NCI-H82 (cell line): ENCODE results near the gene TNIP1.

Experiments
- DNase-seq: peaks from one replicate; lab custom pipeline; 2025; lab: John Stamatoyannopoulos, UW

Gene TNIP1

DNA sequence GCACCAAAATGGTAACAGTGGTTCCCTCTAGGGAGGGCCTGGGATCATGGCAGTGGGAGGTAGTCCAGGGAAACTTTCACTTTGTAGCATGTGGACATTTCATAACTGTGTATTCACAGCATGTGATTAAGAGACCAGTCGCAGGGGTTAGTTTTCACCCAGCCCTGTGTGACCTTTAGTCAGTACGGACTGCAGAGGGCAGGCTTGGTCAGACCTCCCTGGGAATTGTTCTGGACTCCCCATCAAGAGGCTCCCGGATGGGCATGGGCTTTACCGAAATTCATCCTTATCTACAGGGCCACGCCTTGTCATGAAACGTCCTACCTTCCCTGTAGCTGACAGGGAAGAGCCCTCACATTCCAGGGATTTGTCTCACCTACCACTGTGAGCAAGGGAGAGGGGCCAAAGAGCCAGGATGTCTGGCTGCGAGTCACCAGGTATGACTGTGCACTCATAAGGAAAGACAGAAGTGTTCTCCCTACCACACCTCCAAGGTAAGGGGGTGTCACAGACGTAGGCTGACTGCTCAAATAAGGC lies 40.6 kb downstream of the TNIP1 start:
- no peak for DNase-seq

DNA sequence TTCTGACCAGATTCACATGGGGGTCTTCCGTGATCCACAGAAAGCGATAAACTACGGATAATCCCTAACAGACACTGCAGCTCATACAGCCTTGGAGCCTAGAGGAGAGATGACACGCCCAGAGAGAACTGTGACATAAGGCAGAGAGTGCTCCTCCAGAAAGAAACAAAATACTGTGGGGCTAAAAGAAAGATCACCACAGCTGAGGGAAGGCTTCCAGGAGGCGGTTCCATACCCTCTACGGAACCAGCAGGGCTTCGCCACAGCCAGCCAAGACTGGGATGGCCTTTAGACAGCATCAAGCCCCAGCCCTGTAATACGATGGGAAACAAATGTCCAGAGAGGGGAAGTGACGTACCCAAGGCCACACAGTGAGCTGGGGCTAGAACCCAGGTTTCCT lies 41.2 kb downstream of the TNIP1 start:
- DNase-seq: no peak

DNA sequence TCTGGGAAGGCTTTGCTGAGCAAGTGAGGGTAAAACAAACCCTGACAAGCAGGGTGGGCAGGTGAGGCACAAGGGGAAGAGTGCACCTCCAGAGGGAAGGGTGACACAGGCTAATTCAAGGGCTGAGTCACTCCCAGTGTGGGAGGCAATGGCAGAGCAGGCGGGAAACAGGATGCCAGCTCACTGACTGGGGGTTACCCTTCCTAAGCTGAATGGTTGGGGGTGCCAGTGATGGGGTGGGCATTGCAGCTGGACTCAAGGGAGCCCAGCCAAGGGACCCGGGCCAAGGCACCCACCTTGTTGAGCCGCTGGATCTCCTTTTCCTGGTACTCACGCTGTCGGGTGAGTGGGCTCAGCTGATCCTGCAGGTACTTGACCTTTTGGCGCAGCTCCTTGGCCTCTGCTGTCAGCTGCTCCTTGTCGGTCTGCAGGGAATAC lies 42.0 kb downstream of the TNIP1 start:
- DNase-seq: no peak

DNA sequence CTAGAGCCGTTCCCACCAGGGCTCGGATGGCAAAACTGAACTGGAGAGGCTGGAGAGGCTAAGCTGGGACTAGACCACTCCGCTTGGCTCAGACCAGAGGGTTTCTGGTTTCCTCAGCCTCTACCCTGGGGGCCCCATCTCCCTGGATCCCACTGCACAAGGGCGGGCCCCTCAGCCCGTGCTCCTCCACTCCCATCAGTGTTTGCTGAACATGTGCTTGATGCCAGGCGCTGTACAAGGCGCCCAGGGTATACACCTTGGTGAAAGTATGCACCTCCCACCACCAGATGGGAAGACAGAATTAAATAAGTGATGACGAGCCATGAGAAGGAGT lies 42.5 kb downstream of the TNIP1 start:
- no peak for DNase-seq

DNA sequence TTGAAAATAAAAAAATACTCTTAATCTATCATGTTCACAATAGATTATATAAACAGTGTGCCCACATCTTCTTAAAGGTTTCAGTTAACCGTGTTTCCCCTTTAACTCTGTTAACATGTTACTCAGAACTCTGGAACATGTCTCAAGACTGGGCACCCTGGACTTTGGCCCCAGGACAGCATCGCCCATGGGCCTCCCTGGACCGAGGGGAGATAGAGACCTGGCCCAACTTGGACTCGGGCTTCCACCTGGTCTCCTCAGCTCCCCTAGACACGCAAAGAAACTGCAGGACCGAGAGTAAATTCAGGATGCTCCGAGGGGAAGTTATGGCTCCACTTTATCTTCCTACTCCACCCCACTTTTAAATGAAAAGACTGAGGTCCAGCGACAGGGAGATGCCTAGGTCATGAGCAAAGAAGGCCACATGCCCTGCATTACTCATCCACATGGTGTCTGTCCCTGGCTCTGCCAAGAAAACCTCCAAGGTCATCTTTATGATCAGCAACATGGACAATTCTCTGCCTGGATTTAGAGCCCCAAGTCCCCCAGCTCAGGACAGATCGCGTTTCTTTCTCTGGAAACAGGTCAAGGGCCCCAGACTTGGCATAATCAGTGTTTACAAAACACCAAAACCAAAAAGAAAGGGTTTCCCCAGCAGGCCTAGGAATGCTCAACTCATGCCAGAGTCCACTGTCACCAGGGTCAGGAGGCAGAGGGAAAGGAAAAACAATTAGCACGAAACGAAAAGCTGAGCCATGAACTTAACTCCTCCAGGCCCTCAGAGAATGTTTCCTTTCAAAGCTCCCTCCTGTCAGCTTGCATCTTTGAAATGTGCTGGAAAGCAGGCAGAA lies 43.0 kb downstream of the TNIP1 start:
- DNase-seq: no peak

DNA sequence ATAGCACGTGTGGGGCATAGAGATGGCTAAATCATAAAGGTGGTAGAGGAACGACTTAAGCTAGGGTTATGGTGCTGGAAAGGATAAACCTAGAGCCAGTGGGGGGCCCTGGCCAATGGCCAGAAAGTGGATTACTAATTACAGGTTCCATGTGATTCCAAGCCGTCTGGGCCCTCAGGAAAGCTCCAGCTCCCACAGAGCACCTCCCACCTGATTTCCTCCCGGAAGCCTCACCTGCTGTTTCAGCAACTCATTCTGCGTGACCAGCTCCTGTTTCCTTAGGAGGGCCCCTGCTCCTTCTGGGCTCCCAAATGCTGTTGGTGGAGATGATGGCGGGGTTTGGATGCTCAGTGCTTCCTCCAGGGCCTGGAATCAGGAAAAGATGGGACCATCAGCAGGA lies 44.3 kb downstream of the TNIP1 start:
- DNase-seq: peak; percentile 83

DNA sequence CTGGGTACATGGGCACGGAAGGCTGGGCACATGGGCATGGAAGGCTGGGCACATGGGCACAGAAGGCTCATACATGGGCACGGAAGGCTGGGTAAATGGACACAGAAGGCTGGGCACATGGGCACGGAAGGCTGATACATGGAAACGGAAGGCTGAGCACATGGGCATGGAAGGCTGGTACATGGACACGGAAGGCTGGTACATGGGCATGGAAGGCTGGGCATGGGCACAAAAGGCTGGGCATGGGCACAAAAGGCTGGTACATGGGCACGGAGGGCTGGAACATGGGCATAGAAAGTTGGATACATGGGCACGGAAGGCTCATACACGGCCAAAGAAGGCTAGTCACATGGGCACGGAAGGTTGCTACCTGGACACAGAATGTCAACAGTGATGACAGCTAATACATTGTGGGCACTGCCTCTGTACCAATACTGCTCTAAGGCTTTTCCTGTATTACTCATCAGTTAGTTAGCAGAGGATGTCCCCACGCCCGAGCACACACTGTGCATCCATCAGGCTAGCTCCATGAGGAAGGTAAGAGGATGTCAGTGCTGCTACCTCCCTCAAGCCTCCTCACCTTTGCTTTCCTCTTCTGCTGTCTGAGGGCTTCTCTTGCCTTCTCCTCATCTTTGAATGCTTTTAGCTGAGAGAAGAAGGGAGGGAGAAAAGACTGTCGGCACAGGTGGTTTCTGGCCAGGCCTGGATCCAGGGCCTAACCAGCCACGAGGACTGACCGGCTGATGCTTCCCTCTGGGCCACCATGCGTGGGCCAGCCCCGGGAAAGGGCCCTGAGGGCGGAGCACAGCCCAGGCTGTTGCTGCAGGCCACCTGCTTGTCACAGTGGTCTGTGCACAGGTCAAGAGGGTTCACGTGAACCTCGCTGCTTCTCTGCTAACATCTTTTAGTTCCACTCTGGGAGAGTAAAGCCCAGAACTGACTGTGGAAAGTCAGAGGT lies 46.1 kb downstream of the TNIP1 start:
- no peak for DNase-seq

DNA sequence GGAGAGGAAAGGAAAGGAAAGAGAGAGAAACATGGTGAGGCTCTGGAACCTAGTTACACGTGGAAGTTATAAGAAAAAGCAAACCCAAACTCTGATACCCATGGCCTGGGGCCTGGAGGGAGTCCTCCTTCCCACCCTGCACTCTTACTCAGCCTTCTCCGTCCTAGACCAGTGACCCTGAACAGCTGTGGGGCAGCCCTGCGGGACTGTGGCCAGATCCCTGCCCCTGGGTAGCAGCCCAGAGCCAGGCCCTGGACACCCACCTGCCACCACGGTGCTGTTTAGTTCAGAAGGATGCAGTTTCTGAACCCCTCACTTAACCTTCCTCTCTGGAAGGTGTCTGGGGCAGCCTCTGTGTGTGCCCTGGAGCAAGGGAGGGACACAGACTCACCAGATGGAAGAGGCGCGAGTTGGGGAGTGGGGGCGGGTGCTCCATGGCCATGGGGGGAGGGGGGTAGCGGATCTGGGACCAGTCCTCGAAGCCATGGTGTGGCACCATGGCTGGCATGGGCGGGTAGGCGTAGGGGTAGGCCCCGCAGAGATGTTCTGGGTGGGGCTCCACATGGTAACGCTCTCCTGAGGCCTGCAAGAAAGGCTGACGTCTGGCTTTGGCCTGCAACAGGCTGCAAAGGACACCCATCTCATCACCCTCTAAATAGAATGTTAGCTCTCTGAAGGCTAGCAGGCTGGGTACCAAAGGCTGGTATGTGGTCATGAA lies 47.5 kb downstream of the TNIP1 start:
- no peak for DNase-seq

DNA sequence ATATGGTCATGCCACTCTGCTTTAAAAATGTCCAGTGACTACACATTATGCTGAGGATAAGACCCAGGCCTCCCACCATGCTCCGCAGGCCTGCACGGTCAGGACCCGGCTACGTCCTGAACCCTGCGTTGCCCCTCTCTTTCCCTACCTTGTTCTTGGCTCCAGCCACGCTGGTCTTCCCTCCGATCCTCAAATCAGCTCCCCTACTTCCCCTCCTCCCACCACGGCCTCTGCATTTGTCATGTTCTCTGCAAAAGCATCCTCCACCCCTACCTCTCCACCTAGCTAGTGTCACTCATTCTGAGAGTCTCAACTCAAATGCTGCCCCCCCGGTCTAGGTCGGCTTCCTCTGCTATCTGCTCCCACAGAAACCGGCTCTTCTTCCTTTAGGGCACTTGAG lies 49.3 kb downstream of the TNIP1 start:
- no peak for DNase-seq

DNA sequence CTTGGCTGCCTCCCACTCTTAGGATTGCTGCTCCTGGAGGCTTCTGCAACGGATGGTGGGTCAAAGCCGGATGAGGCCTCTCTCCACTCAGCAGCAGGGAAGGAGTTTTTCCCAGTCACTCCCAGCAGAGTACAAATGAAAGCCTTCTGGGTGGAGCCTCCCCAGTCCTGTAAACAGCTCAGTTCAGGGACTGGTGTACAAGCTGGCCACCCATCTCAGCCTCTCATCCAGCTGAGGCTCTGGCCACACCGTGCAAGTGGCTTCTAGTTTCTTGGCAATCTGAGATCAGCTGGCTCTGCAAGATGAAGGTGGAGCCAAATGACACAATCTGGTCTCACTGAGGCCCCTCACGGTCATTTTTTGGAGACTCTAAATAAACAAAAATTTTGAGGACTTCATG lies 50.5 kb downstream of the TNIP1 start:
- DNase-seq: no peak

DNA sequence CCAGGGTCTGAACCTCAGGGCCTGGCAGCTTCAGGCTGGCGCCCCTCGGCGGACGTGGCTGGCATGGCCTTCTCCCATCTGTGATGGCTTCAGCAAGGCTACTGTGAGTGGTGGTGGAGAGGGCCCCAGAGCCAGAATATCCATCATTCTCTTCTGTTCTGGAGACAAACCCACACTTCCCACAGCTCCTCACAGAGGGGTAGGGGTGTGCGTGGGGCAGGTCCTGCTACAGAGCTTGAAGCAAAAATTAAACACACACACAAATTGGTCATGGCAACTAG lies 50.8 kb downstream of the TNIP1 start:
- no peak for DNase-seq

DNA sequence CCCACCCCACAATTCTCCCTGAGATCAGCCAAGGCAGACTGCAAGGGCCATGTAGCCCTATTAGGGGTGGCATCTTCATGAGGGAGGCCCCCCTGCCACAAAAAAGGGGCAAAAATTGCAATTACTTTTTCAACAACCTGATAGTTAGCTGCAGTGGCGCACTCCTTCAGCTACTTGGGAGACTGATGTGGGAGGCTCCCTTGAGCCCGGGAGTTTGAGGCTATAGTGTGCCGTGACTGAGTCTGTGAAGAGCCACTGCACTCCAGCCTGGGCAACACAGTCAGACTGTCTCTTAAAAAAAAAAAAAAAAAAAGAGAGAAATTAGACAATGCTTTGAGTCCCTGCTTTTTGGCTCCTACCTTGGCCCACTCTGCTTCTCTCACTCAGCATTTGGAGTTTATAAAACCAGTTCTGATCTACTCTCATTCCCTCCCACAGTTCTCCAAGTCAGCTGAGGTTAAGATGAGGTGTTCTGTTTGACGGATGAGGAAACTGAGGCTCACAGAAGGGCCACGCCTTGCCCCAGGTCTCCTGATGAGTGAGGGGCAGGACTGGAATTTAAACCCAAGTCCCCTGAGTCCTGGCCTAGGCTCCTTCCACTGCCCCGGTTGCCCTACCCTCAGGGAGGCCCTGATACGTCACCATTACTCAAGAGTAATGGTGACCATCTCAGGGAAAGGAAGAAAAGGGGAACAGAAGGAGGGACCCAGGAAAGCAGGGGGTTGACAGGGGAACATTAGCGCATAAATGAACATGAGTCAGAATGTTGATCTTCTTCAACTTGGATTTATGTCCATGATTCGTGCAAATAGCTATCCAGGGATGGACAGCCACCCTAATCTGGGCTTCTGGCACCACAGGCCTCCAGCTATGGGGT lies 51.4 kb downstream of the TNIP1 start:
- no peak for DNase-seq

DNA sequence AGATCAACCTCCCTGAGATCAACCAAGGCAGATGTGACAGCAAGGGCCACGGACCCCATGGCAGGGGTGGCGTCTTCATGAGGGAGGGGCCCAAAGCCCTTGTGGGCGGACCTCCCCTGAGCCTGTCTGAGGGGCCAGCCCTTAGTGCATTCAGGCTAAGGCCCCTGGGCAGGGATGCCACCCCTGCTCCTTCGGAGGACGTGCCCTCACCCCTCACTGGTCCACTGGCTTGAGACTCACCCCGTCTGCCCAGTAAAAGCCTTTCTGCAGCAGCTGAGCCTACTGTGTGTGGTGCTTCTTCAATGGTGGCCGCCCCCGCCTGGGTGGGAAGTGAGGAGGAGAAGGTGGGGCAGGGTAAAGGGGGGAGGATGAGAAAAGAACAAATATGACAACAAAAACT lies 52.1 kb downstream of the TNIP1 start:
- DNase-seq: no peak

DNA sequence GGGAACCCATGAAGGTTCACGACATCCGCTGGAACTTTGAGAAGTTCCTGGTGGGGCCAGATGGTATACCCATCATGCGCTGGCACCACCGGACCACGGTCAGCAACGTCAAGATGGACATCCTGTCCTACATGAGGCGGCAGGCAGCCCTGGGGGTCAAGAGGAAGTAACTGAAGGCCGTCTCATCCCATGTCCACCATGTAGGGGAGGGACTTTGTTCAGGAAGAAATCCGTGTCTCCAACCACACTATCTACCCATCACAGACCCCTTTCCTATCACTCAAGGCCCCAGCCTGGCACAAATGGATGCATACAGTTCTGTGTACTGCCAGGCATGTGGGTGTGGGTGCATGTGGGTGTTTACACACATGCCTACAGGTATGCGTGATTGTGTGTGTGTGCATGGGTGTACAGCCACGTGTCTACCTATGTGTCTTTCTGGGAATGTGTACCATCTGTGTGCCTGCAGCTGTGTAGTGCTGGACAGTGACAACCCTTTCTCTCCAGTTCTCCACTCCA lies 52.8 kb downstream of the TNIP1 start:
- DNase-seq: no peak

DNA sequence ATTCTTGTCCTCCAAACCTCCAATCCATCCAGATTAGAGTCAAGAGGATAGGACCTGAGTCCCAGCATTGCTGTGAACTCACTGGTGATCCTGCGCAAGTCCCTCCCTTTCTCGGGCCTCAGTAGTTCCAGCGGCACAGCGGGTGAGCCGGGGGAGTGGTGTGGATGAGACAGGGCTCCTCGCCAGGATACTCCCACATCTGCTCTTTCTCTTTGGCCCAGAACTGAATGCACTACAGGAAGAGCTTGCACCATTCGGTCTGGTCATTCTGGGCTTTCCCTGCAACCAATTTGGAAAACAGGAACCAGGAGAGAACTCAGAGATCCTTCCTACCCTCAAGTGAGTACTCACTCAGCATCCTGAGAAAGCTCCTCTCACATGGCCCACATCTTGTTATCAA lies 54.2 kb downstream of the TNIP1 start:
- no peak for DNase-seq

DNA sequence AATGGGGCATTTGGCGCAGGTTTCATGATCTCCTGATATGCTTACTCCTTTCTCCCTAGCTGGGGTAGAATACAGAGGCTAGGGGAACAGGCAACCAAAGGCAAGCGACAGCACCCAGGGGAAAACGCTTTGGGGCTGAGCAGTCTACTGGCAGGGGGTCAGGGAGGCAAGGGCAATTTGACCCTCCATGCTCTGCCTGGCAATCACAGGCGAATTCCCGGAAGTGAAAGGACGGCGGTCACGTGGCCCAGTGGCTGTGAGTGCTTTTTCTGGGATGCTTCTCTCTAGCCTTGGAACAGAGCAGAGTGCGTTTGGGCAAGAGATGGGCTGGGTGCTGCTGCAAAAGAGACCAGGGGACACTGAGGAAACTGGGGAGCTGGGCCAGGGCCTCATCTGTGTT lies 54.7 kb downstream of the TNIP1 start:
- DNase-seq: no peak

DNA sequence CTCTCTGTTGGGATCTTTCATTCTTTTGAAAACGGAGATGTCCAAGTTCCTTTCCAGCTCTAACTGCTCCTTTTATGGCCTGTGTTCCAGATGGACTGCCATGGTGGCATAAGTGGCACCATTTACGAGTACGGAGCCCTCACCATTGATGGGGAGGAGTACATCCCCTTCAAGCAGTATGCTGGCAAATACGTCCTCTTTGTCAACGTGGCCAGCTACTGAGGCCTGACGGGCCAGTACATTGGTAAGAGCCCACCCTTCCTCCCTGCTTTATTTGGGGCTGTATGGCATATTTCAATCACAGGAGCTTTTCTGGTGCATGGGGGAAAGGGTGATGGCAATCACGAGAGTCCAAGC lies 55.6 kb downstream of the TNIP1 start:
- no peak for DNase-seq

DNA sequence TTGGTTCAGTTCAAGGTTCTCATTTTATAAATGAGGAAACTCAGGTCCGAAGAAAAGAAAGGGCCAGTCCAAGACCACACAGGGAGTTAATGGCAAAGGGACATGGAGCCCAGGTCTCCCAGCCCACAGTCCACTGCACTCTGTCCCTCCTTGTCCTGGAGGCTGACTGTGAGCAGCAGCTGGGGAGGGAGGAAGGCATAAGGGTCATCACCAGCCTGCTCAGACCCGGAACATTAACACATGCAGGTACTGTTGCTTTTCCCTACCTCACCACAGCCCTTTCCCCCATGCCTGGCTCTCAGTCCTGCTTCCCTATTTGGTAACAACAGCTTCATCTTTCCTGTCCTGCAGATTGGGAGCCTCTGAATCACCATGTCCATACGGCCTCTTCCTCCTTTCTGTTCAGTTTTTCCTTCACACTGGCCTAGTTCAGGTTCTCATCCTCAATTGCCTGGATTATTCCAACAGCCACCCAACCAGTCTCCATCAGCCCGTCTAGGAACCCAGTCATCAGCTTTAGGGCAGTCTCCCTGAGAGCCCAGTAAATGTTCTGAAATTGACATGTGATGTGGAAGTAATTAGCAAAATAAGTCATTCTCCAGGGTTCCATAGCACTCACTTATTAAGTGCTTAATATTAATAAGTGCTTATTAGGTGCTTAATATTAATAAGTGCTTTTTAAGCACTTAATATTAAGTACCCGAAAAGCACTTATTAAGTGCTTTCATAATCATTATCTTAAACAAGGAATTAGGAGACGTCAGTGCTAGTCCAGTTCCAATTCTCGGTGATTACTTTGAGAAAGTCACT lies 56.2 kb downstream of the TNIP1 start:
- DNase-seq: no peak

DNA sequence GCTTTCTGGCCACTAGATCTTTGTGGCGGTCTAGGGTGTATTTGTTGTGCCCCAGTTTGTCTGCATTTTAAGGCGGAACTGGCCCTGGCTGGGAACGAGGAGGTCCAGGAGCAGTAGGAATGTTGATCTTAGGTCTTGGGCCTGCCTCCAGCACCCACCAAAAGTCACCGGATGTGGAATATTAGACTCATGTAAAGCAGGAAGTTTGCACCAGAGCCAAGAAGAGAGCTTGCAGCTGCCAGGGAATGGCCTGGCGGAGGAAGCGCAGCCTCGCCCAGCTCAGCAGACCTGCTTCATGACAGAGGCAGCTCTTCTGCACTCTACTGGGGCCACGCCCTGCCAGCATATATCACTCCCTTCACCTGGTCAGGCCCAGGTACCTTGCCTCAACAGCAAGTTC lies 57.2 kb downstream of the TNIP1 start:
- DNase-seq: no peak

DNA sequence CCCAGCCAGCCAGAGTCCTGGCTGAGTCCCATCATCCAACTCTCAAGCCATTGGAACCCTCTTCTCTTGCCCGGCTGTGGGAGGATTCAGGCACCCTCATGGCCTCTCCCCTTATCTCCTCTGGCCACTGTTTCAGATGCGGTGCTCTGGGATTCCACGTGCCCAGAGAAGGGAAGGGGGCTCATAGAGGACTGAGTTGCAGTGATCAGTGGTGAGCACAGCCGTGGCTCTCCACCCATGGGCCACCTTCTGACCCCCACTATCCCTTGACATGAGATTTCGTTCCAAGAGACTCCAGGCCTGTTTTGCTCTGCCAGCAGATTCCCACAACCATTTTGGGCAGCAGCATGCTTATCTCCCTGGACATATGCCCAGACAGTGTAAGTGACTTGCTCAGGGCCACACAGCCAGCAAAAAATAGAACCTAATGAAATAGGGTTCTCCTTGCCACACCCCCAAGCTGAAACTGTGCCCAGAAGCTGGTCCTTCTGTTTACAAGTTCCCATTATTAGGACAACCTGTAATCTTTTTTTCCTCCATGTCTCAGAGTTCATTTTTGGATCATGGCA lies 57.7 kb downstream of the TNIP1 start:
- DNase-seq: no peak
